Measurements from ENCODE around the gene CHGA. TPM values are rescaled to one million over a fixed set of nuclear protein-coding genes. Genes with fewer than 3 reads are reported as not detected.
A peak's percentile ranks its signal among the peaks of the same experiment; 100 is the strongest.

CHGA gene
- polyA plus RNA-seq, 1 donor from 2014 or later, result 131 TPM

DNA sequence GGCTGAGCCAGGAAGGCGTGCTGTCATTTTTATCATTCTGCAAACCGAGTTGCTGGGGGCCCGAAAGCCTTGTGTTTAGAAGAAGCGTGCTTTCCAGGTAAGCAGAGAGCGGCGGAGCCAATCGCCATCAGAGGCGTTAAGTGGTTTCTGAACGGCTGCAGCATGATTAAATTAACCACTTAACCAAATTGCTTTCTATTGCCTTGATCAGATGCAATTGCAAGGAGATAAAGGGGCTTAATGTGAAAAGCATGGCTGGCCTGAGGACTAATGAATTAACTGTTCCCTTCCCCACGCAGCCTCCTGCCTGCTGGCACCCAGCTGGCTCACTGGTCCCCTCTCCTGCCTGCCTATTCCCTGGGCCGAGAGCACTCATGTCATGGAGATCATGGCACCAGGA lies 36.6 kb upstream of the CHGA start:
- Histone ChIP-seq H3K4me2 (ENCODE audit: low read length) (peak overlapping the region; percentile 2), H2AFZ (ENCODE audit: low read depth, low read length) (no peak overlapping the region), H3K9ac (ENCODE audit: low read length) (no peak overlapping the region), H3K4me3 (ENCODE audit: low read length) (peak overlapping the region; percentile 2), H3F3A (ENCODE audit: insufficient read depth, low read length, poor library complexity, severe bottlenecking) (no peaks in the 10 kb centered on the region), H3K27ac (ENCODE audit: low read length) (peak overlapping the region; percentile 25), H3K9me3 (ENCODE audit: low read length) (no peaks in the 10 kb centered on the region), H3K9me2 (ENCODE audit: insufficient read depth, low read length) (no peaks in the 10 kb centered on the region), H3K36me3 (ENCODE audit: insufficient read depth, low read length) (no peaks in the 10 kb centered on the region), H3K79me2 (replicated peaks; ENCODE audit: insufficient read depth, low read length) (no peaks in the 10 kb centered on the region), H3K27me3 (ENCODE audit: insufficient read depth, low read depth, low read length) (no peaks in the 10 kb centered on the region), H4K20me1 (ENCODE audit: insufficient read depth) (no peaks in the 10 kb centered on the region)
- no peak for TF ChIP-seq EZH2 (IDR thresholded peaks at IDR 0.05; ENCODE audit: borderline replicate concordance, insufficient read depth, low read length, poor library complexity, severe bottlenecking)
- peak; percentile 45 for TF ChIP-seq POLR2AphosphoS5 (IDR thresholded peaks at IDR 0.05)

DNA sequence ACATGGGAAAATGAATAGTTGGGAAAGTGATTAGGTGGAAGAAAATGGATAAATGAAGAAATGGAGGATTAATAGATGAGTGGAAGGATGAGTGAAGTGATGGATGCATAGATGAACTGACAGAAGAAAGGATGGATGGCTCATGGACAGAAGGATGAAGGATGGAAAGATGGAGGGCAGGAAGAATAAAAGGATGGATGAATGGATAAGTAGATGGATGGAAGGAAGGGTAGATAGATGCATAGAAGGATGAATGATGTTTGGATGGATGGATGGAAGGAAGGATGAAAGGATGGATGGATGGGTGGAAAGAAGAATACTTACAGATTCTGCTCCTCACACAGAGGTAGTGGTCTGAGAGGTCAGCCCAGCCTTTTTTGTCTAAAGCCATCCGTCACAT lies 35.8 kb upstream of the CHGA start:
- TF ChIP-seq RAD21 (conservative IDR thresholded peaks at IDR 0.05), result no peak
- TF ChIP-seq EZH2 (IDR thresholded peaks at IDR 0.05; ENCODE audit: borderline replicate concordance, insufficient read depth, low read length, poor library complexity, severe bottlenecking), result no peak
- TF ChIP-seq, protein P1, sequence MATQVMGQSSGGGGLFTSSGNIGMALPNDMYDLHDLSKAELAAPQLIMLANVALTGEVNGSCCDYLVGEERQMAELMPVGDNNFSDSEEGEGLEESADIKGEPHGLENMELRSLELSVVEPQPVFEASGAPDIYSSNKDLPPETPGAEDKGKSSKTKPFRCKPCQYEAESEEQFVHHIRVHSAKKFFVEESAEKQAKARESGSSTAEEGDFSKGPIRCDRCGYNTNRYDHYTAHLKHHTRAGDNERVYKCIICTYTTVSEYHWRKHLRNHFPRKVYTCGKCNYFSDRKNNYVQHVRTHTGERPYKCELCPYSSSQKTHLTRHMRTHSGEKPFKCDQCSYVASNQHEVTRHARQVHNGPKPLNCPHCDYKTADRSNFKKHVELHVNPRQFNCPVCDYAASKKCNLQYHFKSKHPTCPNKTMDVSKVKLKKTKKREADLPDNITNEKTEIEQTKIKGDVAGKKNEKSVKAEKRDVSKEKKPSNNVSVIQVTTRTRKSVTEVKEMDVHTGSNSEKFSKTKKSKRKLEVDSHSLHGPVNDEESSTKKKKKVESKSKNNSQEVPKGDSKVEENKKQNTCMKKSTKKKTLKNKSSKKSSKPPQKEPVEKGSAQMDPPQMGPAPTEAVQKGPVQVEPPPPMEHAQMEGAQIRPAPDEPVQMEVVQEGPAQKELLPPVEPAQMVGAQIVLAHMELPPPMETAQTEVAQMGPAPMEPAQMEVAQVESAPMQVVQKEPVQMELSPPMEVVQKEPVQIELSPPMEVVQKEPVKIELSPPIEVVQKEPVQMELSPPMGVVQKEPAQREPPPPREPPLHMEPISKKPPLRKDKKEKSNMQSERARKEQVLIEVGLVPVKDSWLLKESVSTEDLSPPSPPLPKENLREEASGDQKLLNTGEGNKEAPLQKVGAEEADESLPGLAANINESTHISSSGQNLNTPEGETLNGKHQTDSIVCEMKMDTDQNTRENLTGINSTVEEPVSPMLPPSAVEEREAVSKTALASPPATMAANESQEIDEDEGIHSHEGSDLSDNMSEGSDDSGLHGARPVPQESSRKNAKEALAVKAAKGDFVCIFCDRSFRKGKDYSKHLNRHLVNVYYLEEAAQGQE (IDR thresholded peaks at IDR 0.05; ENCODE audit: borderline replicate concordance), result no peak
- no peak for TF ChIP-seq POLR2AphosphoS5 (IDR thresholded peaks at IDR 0.05)
- no peak for TF ChIP-seq SMC3 (conservative IDR thresholded peaks at IDR 0.05; ENCODE audit: poor library complexity)
- TF ChIP-seq MXI1 (conservative IDR thresholded peaks at IDR 0.05; ENCODE audit: poor library complexity, severe bottlenecking), result no peak
- TF ChIP-seq EP300 (conservative IDR thresholded peaks at IDR 0.05; ENCODE audit: poor library complexity, severe bottlenecking), result no peak
- no peak for TF ChIP-seq TAF1 (IDR thresholded peaks at IDR 0.05; ENCODE audit: low read depth)
- TF ChIP-seq, protein P2, sequence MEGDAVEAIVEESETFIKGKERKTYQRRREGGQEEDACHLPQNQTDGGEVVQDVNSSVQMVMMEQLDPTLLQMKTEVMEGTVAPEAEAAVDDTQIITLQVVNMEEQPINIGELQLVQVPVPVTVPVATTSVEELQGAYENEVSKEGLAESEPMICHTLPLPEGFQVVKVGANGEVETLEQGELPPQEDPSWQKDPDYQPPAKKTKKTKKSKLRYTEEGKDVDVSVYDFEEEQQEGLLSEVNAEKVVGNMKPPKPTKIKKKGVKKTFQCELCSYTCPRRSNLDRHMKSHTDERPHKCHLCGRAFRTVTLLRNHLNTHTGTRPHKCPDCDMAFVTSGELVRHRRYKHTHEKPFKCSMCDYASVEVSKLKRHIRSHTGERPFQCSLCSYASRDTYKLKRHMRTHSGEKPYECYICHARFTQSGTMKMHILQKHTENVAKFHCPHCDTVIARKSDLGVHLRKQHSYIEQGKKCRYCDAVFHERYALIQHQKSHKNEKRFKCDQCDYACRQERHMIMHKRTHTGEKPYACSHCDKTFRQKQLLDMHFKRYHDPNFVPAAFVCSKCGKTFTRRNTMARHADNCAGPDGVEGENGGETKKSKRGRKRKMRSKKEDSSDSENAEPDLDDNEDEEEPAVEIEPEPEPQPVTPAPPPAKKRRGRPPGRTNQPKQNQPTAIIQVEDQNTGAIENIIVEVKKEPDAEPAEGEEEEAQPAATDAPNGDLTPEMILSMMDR (IDR thresholded peaks at IDR 0.05; ENCODE audit: poor library complexity, severe bottlenecking), result no peak
- Histone ChIP-seq H3K9me3 (ENCODE audit: low read length) (no peaks in the 10 kb centered on the region), H3K9ac (ENCODE audit: low read length) (no peak overlapping the region), H3K4me2 (ENCODE audit: low read length) (no peak overlapping the region), H3F3A (ENCODE audit: insufficient read depth, low read length, poor library complexity, severe bottlenecking) (no peaks in the 10 kb centered on the region), H2AFZ (ENCODE audit: low read depth, low read length) (no peak overlapping the region), H4K20me1 (ENCODE audit: insufficient read depth) (no peaks in the 10 kb centered on the region), H3K36me3 (ENCODE audit: insufficient read depth, low read length) (no peaks in the 10 kb centered on the region), H3K27me3 (ENCODE audit: insufficient read depth, low read depth, low read length) (no peaks in the 10 kb centered on the region), H3K27ac (ENCODE audit: low read length) (peak overlapping the region; percentile 25), H3K4me3 (ENCODE audit: low read length) (no peak overlapping the region), H3K9me2 (ENCODE audit: insufficient read depth, low read length) (no peaks in the 10 kb centered on the region), H3K79me2 (replicated peaks; ENCODE audit: insufficient read depth, low read length) (no peaks in the 10 kb centered on the region)

DNA sequence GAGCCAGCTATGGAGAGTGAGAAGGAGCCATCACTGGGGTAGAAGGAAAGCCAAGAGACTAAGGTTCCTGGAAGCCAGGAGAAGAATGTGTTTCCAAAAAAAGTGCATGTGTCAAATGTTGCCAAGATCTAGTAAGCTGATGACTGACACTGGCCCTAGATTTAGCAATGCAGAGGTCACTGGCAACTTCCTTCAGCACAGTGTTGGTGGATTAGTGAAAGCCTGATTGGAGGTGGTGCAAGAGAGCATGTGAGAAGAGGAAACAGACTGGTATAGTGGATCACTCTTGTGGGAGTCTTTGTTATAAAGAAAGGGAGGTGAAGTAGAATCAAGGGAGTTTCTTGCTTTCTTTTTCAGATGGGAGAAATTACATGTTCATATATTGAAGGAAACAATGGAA lies 34.1 kb upstream of the CHGA start:
- H3K4me2 ChIP-seq (ENCODE audit: low read length), result no peak overlapping the region
- H3K4me3 ChIP-seq (ENCODE audit: low read length), result no peak overlapping the region
- H3K36me3 ChIP-seq (ENCODE audit: insufficient read depth, low read length), result no peaks in the 10 kb centered on the region
- no peaks in the 10 kb centered on the region for H3K9me3 ChIP-seq (ENCODE audit: low read length)
- no peaks in the 10 kb centered on the region for H4K20me1 ChIP-seq (ENCODE audit: insufficient read depth)
- H3F3A ChIP-seq (ENCODE audit: insufficient read depth, low read length, poor library complexity, severe bottlenecking), result no peaks in the 10 kb centered on the region
- TF ChIP-seq, protein P1 (IDR thresholded peaks at IDR 0.05; ENCODE audit: borderline replicate concordance), result no peak
- no peak for TF ChIP-seq TAF1 (IDR thresholded peaks at IDR 0.05; ENCODE audit: low read depth)
- TF ChIP-seq, protein P2 (IDR thresholded peaks at IDR 0.05; ENCODE audit: poor library complexity, severe bottlenecking), result no peak
- TF ChIP-seq SMC3 (conservative IDR thresholded peaks at IDR 0.05; ENCODE audit: poor library complexity), result no peak
- no peak for TF ChIP-seq RAD21 (conservative IDR thresholded peaks at IDR 0.05)
- no peak for TF ChIP-seq EZH2 (IDR thresholded peaks at IDR 0.05; ENCODE audit: borderline replicate concordance, insufficient read depth, low read length, poor library complexity, severe bottlenecking)
- TF ChIP-seq POLR2AphosphoS5 (IDR thresholded peaks at IDR 0.05), result no peak
- no peak for TF ChIP-seq EP300 (conservative IDR thresholded peaks at IDR 0.05; ENCODE audit: poor library complexity, severe bottlenecking)
- no peak for TF ChIP-seq MXI1 (conservative IDR thresholded peaks at IDR 0.05; ENCODE audit: poor library complexity, severe bottlenecking)
- H3K27me3 ChIP-seq (ENCODE audit: insufficient read depth, low read depth, low read length), result no peaks in the 10 kb centered on the region
- no peaks in the 10 kb centered on the region for H3K79me2 ChIP-seq (replicated peaks; ENCODE audit: insufficient read depth, low read length)
- no peak overlapping the region for H3K27ac ChIP-seq (ENCODE audit: low read length)
- H2AFZ ChIP-seq (ENCODE audit: low read depth, low read length), result no peak overlapping the region
- no peak overlapping the region for H3K9ac ChIP-seq (ENCODE audit: low read length)
- no peaks in the 10 kb centered on the region for H3K9me2 ChIP-seq (ENCODE audit: insufficient read depth, low read length)

All from neural cell (in vitro differentiated cells).